Measurements from ENCODE around the gene TMEM161A.

GRCh38 chr19:19094513-19094912 is 43.8 kb downstream of the TMEM161A start:
- TF ChIP-seq CTCF (conservative IDR thresholded peaks at IDR 0.05; ENCODE audit: low read depth in 2 of 2) (no peak), REST (IDR thresholded peaks at IDR 0.05; ENCODE audit: unreplicated experiment) (no peak), EZH2 (IDR thresholded peaks at IDR 0.05; ENCODE audit: low read depth, unreplicated experiment) (no peak), EZH2phosphoT487 (IDR thresholded peaks at IDR 0.05; ENCODE audit: unreplicated experiment) (no peak), STAT1 (IDR thresholded peaks at IDR 0.05; ENCODE audit: unreplicated experiment) (no peak), ZNF114 (CRISPR knock-in tag; IDR thresholded peaks at IDR 0.05) (no peak), CREB1 (CRISPR knock-in tag; IDR thresholded peaks at IDR 0.05; ENCODE audit: low read depth) (no peak), JUNB (IDR thresholded peaks at IDR 0.05; ENCODE audit: unreplicated experiment) (no peak), POLR2AphosphoS5 (IDR thresholded peaks at IDR 0.05; ENCODE audit: low read depth) (no peak), NANOG (IDR thresholded peaks at IDR 0.05; ENCODE audit: borderline replicate concordance) (no peak), ETS1 (IDR thresholded peaks at IDR 0.05) (no peak), ZNF331 (CRISPR knock-in tag; IDR thresholded peaks at IDR 0.05; ENCODE audit: low read depth) (no peak)

Data from GM23338 (cell line).